ENCODE measurements around the gene PRXL2A. TPM values are rescaled to one million over a fixed set of nuclear protein-coding genes. Genes with fewer than 3 reads are reported as not detected.

Gene PRXL2A
- total and polyA plus RNA-seq, 10 of the 15 experiments (the other 5 are each of a cell fraction or from before 2014, with no cell fraction given) = 2.8 to 15.6 (median 11.1) TPM

- H3K4me2 ChIP-seq (ENCODE audit: control insufficient read depth, insufficient read depth) = no peak overlapping the region
- no TSS peak for BruUV-seq (replicated peaks)
- WGBS (ENCODE audit: insufficient coverage, insufficient replicate concordance, low lambda C conversion rate, missing lambda C conversion rate) = 79% methylated on average over 8 of the region's 8 CpGs
- DNase-seq (ENCODE audit: low read depth, low spot score) (no peak), FAIRE-seq (no peak), ATAC-seq (no peak)
- H3K4me1 ChIP-seq (ENCODE audit: control insufficient read depth, insufficient read depth, low read length) = peaks cover 4% of the 10 kb centered on the region
- ChIA-PET SMC1A (ENCODE audit: uncharacterized antibody, unreplicated experiment) (interaction anchor here (0.9 to 36.0 kb wide), 4 partner anchors 19 to 222 kb away, joined by 3 to 1038 read pairs (median 14); no protein-coding TSS in a partner anchor), POLR2A (no interaction called here), RAD21 (ENCODE audit: unreplicated experiment) (interaction anchor here (12.4 kb wide), 1 partner anchor 62 kb away, joined by 432 read pairs; no protein-coding TSS in a partner anchor), CTCF (interaction anchor here (0.6 to 21.3 kb wide), 4 partner anchors 56 to 153 kb away, joined by 3 to 852 read pairs (median 14); no protein-coding TSS in a partner anchor)
- no peaks in the 10 kb centered on the region for H3K9me3 ChIP-seq (replicated peaks; ENCODE audit: control insufficient read depth, insufficient read depth, low read length)
- no peak overlapping the region for H3K9ac ChIP-seq (ENCODE audit: control insufficient read depth, insufficient read depth, low read length)
- intact Hi-C loops (cut with micrococcal nuclease; ENCODE audit: unreplicated experiment) = no loop called here
- H3K79me2 ChIP-seq (ENCODE audit: control insufficient read depth, insufficient read depth, low read length) = no peaks in the 10 kb centered on the region
- H4K20me1 ChIP-seq (ENCODE audit: control insufficient read depth, insufficient read depth) = no peaks in the 10 kb centered on the region
- no peak overlapping the region for H3K27ac ChIP-seq (ENCODE audit: control insufficient read depth, insufficient read depth)
- in situ Hi-C loops (cut with MboI) = loop anchor here (10.0 kb wide), 2 partner anchors 153 to 483 kb away; no protein-coding TSS in a partner anchor
- H3K4me3 ChIP-seq = no peak overlapping the region
- no peaks in the 10 kb centered on the region; a peak in 1 of 4 replicates for H3K27me3 ChIP-seq (replicated peaks in 1 of 2; ENCODE audit: control insufficient read depth in 2 of 2, insufficient read depth in 2 of 2, low read length in 1 of 2)
- no peak overlapping the region for H2AFZ ChIP-seq (ENCODE audit: control insufficient read depth, low read depth, low read length)
- H3K36me3 ChIP-seq (ENCODE audit: control insufficient read depth in 2 of 2, insufficient read depth in 2 of 2, low read length in 1 of 2) = no peaks in the 10 kb centered on the region
- TF ChIP-seq, protein P1, sequence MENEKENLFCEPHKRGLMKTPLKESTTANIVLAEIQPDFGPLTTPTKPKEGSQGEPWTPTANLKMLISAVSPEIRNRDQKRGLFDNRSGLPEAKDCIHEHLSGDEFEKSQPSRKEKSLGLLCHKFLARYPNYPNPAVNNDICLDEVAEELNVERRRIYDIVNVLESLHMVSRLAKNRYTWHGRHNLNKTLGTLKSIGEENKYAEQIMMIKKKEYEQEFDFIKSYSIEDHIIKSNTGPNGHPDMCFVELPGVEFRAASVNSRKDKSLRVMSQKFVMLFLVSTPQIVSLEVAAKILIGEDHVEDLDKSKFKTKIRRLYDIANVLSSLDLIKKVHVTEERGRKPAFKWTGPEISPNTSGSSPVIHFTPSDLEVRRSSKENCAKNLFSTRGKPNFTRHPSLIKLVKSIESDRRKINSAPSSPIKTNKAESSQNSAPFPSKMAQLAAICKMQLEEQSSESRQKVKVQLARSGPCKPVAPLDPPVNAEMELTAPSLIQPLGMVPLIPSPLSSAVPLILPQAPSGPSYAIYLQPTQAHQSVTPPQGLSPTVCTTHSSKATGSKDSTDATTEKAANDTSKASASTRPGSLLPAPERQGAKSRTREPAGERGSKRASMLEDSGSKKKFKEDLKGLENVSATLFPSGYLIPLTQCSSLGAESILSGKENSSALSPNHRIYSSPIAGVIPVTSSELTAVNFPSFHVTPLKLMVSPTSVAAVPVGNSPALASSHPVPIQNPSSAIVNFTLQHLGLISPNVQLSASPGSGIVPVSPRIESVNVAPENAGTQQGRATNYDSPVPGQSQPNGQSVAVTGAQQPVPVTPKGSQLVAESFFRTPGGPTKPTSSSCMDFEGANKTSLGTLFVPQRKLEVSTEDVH (IDR thresholded peaks at IDR 0.05; ENCODE audit: low read depth, partially characterized antibody) = no peak
- TF ChIP-seq MTA2 (IDR thresholded peaks at IDR 0.05; ENCODE audit: low read depth) (no peak), ZBTB4 (CRISPR knock-in tag; IDR thresholded peaks at IDR 0.05) (no peak), LARP7 (IDR thresholded peaks at IDR 0.05) (no peak), NR2F1 (conservative IDR thresholded peaks at IDR 0.05) (no peak), ATF7 (IDR thresholded peaks at IDR 0.05; ENCODE audit: low read depth) (no peak), HSF1 (IDR thresholded peaks at IDR 0.05; ENCODE audit: low read depth, low read length) (no peak), ZNF384 (IDR thresholded peaks at IDR 0.05; ENCODE audit: borderline replicate concordance, low read depth, low read length) (no peak), SIN3A (IDR thresholded peaks at IDR 0.05; ENCODE audit: low read depth, low read length) (no peak), RB1 (IDR thresholded peaks at IDR 0.05; ENCODE audit: borderline replicate concordance) (no peak), SMAD1 (IDR thresholded peaks at IDR 0.05; ENCODE audit: low read depth, partially characterized antibody) (no peak), SMC3 (IDR thresholded peaks at IDR 0.05; ENCODE audit: borderline replicate concordance, low read length) (no peak), HDGF (IDR thresholded peaks at IDR 0.05) (no peak)
- TF ChIP-seq, protein P2, sequence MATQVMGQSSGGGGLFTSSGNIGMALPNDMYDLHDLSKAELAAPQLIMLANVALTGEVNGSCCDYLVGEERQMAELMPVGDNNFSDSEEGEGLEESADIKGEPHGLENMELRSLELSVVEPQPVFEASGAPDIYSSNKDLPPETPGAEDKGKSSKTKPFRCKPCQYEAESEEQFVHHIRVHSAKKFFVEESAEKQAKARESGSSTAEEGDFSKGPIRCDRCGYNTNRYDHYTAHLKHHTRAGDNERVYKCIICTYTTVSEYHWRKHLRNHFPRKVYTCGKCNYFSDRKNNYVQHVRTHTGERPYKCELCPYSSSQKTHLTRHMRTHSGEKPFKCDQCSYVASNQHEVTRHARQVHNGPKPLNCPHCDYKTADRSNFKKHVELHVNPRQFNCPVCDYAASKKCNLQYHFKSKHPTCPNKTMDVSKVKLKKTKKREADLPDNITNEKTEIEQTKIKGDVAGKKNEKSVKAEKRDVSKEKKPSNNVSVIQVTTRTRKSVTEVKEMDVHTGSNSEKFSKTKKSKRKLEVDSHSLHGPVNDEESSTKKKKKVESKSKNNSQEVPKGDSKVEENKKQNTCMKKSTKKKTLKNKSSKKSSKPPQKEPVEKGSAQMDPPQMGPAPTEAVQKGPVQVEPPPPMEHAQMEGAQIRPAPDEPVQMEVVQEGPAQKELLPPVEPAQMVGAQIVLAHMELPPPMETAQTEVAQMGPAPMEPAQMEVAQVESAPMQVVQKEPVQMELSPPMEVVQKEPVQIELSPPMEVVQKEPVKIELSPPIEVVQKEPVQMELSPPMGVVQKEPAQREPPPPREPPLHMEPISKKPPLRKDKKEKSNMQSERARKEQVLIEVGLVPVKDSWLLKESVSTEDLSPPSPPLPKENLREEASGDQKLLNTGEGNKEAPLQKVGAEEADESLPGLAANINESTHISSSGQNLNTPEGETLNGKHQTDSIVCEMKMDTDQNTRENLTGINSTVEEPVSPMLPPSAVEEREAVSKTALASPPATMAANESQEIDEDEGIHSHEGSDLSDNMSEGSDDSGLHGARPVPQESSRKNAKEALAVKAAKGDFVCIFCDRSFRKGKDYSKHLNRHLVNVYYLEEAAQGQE (IDR thresholded peaks at IDR 0.05; ENCODE audit: low read depth, low read length) = no peak
Measured at GRCh38 chr10:80441831-80442230, 33.5 kb downstream of the PRXL2A start.

Measured in GM12878 (cell line).